Ectodermal cell (in vitro differentiated cells): ENCODE data around the gene ZNF513.
"Not testable (repeated sequence)": the region's sequence is repeated elsewhere in the genome, so short reads cannot be mapped to it uniquely, and the experiment has no call there.

ENCODE experiments used
- H3K27ac ChIP-seq: 2 replicates; pipeline ENCODE4 v1.7.0; 2013; ENCODE audit warnings: mild to moderate bottlenecking, low read depth, low read length; ENCODE audit not compliant: insufficient read depth, poor library complexity, severe bottlenecking
- H3K27me3 ChIP-seq: 2 replicates; pipeline ENCODE4 v1.7.0; 2013; ENCODE audit warnings: mild to moderate bottlenecking, low read length; ENCODE audit not compliant: insufficient read depth, control insufficient read depth, poor library complexity, severe bottlenecking
- H3K36me3 ChIP-seq: one replicate; pipeline ENCODE4 v1.7.0; 2013; ENCODE audit warnings: low read length; ENCODE audit not compliant: control insufficient read depth, insufficient read depth
- H3K4me1 ChIP-seq: one replicate; pipeline ENCODE4 v1.7.0; 2013; ENCODE audit warnings: low read length; ENCODE audit not compliant: control insufficient read depth, insufficient read depth
- H3K4me3 ChIP-seq: 2 replicates; pipeline ENCODE4 v1.7.0; 2013; ENCODE audit warnings: low read depth, low read length, control low read depth; ENCODE audit not compliant: insufficient read depth
- H3K9me3 ChIP-seq: 2 replicates; pipeline ENCODE4 v1.7.0; 2013; ENCODE audit warnings: mild to moderate bottlenecking, low read length, moderate library complexity; ENCODE audit not compliant: control insufficient read depth
- WGBS, 2 experiments: methylation state at CpG; one replicate each; pipeline ENCODE4 v1.1.7; 2013; ENCODE audit warnings: missing lambda C conversion rate in 2 of 2; 5-methylcytosine and 5-hydroxymethylcytosine counted together

ZNF513 gene

GRCh38 chr2:27354597-27354927, 26.0 kb downstream of the ZNF513 start:
- WGBS, 2 experiments = 95 to 97% methylated on average over 7 of the region's 7 CpGs
- Histone ChIP-seq H3K36me3 (peaks cover 6% of the 10 kb centered on the region), H3K4me1 (peaks cover 4% of the 10 kb centered on the region), H3K27me3 (no peaks in the 10 kb centered on the region), H3K4me3 (no peak overlapping the region), H3K27ac (no peak overlapping the region), H3K9me3 (no peaks in the 10 kb centered on the region)

- 92 to 94% methylated on average over 7 of the region's 7 CpGs for WGBS, 2 experiments
- no peaks in the 10 kb centered on the region for H3K9me3 ChIP-seq
- peaks cover 6% of the 10 kb centered on the region for H3K36me3 ChIP-seq
- peaks cover 4% of the 10 kb centered on the region for H3K4me1 ChIP-seq
- H3K4me3 ChIP-seq = no peak overlapping the region
- H3K27ac ChIP-seq = no peak overlapping the region
- H3K27me3 ChIP-seq = no peaks in the 10 kb centered on the region
Measured at GRCh38 chr2:27353762-27354596, 26.6 kb downstream of the ZNF513 start.

GRCh38 chr2:27353386-27353761, 27.2 kb downstream of the ZNF513 start:
- WGBS, 2 experiments = 90 to 94% methylated on average over 5 of the region's 5 CpGs
- not testable (repeated sequence) for H3K27ac ChIP-seq, H3K36me3 ChIP-seq, H3K4me3 ChIP-seq, H3K9me3 ChIP-seq, H3K4me1 ChIP-seq, H3K27me3 ChIP-seq

- Histone ChIP-seq H3K27ac (no peak overlapping the region), H3K4me1 (peaks cover 4% of the 10 kb centered on the region), H3K9me3 (no peaks in the 10 kb centered on the region), H3K36me3 (no peaks in the 10 kb centered on the region), H3K27me3 (no peaks in the 10 kb centered on the region), H3K4me3 (no peak overlapping the region)
- 91 to 95% methylated on average over 6 of the region's 6 CpGs for WGBS, 2 experiments
Measured at GRCh38 chr2:27351802-27352598, 28.5 kb downstream of the ZNF513 start.

- Histone ChIP-seq H3K27me3 (no peaks in the 10 kb centered on the region), H3K36me3 (no peaks in the 10 kb centered on the region)
- WGBS, 2 experiments = 96% methylated on average over 7 of the region's 7 CpGs
Measured at GRCh38 chr2:27350106-27350693, 30.3 kb downstream of the ZNF513 start.

GRCh38 chr2:27347641-27348040, 32.9 kb downstream of the ZNF513 start:
- Histone ChIP-seq H3K27ac (no peak overlapping the region), H3K9me3 (no peaks in the 10 kb centered on the region), H3K36me3 (peaks cover 7% of the 10 kb centered on the region), H3K4me3 (no peak overlapping the region), H3K4me1 (no peaks in the 10 kb centered on the region), H3K27me3 (no peaks in the 10 kb centered on the region)
- 87 to 92% methylated on average over 2 of the region's 2 CpGs for WGBS, 2 experiments

More at GRCh38 chr2:27350106-27350693, 30.3 kb downstream of the ZNF513 start:
- H3K27ac ChIP-seq = no peak overlapping the region
- no peak overlapping the region for H3K4me3 ChIP-seq
- no peaks in the 10 kb centered on the region for H3K9me3 ChIP-seq
- H3K4me1 ChIP-seq = no peaks in the 10 kb centered on the region

- H3K27ac ChIP-seq = no peak overlapping the region
- no peaks in the 10 kb centered on the region for H3K9me3 ChIP-seq
- H3K4me3 ChIP-seq = no peak overlapping the region
- peaks cover 73% of the 10 kb centered on the region for H3K36me3 ChIP-seq
- WGBS, 2 experiments = 96 to 97% methylated on average over 7 of the region's 7 CpGs
- no peaks in the 10 kb centered on the region for H3K4me1 ChIP-seq
- H3K27me3 ChIP-seq = no peaks in the 10 kb centered on the region
Measured at GRCh38 chr2:27336173-27336572, 44.4 kb downstream of the ZNF513 start.

GRCh38 chr2:27335311-27335710, 45.2 kb downstream of the ZNF513 start:
- no peaks in the 10 kb centered on the region for H3K4me1 ChIP-seq
- no peak overlapping the region for H3K27ac ChIP-seq
- peaks cover 69% of the 10 kb centered on the region for H3K36me3 ChIP-seq
- no peaks in the 10 kb centered on the region for H3K9me3 ChIP-seq
- WGBS, 2 experiments = 93 to 94% methylated on average over 3 of the region's 3 CpGs
- no peaks in the 10 kb centered on the region for H3K27me3 ChIP-seq
- H3K4me3 ChIP-seq = no peak overlapping the region
